HG03196 (cell line): ENCODE results near the gene NHERF1.

ENCODE experiments used
- ATAC-seq: cut with Tn5 transposase; IDR thresholded peaks from one replicate; pipeline ENCODE4 v1.9.1; 2021; ENCODE audit not compliant: unreplicated experiment

NHERF1 gene

DNA sequence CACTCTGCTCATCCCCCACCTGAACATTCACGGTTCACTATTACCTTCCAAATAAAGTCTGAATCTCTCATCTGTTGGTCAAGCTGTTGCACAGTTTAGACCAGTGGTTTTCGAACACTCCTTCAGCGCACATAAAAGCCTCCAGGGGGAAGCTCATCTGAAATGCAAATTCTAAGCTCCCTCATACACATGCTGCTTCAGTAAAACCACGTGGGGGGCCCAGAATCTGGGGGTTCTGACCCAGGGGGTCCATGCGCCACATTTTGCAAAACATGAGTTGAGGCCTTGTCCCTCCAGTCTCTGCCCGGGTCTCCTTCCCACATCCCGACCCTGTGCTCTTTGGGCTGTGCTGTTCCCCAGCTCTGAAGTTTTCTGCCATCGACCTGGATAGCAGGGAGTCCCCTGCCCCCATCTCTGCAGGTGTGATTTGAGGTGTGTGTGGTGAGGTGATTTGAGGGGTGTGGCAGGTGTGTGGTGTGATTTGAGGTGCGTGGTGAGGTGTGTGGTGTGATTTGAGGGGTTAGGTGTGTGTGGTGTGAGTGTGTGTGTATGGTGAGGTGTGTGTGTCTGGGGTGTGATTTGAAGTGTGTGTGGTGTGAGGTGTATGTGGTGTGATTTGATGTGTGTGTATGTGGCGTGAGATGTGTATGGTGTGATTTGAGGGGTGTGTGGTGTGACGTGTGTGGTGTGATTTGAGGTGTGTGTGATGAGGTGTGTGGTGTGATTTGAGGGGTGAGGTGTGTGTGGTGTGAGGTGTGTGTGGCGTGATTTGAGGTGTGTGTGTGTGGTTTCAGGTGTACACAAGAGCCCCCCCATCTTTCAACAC is 16.2 kb upstream of the NHERF1 start:
- no peak for ATAC-seq

DNA sequence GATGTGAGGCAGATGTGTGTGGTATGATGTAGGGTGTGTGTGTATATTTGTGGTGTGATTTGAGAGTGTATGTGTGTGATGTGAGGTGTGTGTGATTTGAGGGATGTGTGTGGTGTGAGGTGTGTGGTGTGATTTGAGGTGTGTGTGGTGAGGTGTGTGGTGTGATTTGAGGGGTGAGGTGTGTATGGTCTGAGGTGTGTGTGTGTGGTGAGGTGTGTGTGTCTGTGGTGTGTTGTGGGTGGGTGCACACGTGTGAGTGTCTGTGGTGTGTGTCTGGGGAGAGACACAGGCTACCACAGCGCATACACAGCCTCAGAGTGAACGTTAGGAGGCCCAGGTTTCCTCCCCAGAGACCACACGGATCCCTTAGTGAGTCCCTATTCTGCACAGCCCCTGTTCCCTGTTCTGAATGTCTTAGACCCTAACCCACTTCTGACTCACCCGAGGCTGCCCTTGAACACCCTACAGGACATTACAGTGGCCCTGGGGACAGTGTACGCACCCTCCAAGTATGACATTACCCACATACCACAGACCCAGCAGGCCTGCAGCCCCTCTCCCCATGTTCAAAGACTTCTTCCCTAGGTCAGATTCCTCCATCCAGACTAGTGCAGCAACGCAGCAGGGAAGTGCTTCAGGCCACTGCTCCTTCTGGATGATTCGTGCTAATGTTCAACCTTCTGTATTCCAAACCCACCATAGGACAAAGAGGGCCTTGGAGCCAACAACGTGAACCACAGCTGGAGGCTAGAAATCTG is 14.9 kb upstream of the NHERF1 start:
- ATAC-seq = no peak

- no peak for ATAC-seq
Observed at GRCh38 chr17:74734256-74734655, 14.2 kb upstream of the NHERF1 start.

DNA sequence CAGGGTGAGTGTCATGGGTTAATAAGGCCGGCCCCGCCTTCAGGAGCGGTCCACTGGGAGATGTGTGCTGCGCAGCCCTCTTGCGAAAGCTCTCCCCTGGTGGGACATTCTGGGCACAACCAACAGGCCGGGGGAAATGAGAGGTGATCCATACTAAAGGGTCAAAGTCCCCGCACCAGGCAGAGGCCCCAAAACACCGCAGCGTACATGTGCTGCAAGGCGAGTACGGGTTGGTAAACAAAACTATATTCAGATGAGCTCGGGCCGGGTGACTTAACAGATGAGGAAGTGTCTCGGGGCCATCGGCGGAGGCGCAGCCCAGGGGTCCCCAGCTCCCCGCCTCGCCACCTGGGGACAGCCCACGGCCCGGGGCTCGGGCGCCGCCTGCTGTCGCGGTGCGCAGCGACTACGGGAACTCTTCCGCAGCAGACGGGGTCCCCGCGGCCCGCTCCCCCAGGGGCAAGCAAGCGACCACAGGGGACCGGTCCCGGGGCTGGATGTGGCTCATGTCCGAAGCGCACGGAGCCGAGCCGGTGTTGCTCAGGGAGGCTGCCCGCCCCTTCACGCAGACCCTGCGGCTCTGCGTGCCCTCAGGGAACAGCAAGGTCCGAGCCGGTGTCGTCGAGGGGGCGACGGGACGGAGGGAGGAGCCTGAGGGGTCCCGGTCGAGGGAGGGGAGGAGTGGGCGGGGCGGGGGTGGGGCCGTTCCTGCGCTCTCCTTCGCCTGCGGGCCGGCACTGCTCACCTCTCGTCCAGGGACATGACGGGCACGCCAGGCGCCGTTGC is 11.7 kb upstream of the NHERF1 start, which contains the start of gene RAB37:
Gene RAB37, plus strand, starts transcription at position 744 of the 786 bp plus-strand sequence. Its CDS starts 17 bp downstream, at position 761.
- ATAC-seq = peak; percentile 33

GRCh38 chr17:74737299-74738050 is 11.0 kb upstream of the NHERF1 start:
- no peak for ATAC-seq

DNA sequence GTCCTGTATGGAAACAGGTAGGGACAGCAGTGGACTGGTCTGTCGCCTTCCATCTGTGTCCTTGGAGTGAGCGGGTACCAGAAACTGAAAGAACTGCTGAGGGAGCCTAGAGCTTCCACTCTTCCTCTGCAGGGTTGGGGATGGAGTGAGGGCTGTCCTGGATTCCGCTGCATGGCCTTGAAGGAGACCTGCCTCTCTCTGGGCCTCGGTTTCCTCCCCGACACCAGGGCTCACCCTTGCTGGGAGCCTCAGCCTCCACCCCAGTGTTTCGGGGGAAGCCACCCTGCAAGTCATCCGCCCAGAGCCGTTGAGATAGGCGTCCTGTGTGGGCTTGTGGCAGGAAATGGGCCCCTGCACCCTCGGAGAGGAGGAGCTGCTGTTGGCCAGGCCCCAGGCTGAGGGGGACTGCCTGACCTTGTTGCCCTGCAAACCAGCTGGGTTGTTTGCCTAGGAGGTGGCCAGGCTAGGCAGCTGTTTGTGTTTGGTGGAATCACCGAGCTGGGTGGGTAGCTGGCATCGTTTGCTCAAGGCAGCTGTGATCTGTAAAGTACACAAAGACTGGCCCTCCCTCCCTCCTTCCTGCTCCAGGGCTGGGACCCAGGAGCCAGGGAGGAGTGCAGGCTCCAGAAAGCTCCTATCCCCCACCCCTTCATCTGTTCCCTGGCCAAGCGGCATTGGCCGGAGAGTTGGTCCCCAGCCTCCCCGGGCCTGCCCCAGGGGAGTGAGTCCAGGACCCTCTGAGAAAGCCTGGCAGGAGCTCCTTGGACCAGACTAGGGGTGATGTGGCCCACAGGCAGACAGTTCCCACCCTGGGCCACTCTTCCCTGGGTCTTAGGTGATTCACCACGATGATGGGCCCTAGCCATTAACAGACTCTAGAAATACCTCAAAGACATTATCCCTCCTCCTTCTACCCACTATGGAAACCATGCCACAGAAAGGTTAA is 10.1 kb upstream of the NHERF1 start:
- ATAC-seq = peak; percentile 39

GRCh38 chr17:74739227-74739831 is 9.1 kb upstream of the NHERF1 start:
- no peak for ATAC-seq

DNA sequence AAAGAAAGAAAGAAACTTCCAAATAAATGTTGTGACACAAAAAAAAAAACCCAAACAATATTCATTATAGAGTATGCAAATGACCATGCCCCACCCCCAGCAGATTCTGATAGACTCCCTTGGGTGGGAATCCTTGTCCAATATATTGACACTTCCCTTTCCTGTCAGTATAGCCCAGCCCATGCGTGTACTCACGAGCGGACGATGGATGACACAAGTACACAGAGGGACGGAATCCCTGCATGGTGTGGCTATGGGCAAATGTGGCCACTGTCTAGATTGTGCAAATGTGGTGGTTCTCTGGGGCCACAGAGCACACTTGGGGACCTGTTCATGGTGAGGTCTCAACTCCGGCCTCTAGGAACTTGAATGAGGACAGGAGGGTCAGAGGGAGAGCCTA is 8.3 kb upstream of the NHERF1 start:
- ATAC-seq = no peak

DNA sequence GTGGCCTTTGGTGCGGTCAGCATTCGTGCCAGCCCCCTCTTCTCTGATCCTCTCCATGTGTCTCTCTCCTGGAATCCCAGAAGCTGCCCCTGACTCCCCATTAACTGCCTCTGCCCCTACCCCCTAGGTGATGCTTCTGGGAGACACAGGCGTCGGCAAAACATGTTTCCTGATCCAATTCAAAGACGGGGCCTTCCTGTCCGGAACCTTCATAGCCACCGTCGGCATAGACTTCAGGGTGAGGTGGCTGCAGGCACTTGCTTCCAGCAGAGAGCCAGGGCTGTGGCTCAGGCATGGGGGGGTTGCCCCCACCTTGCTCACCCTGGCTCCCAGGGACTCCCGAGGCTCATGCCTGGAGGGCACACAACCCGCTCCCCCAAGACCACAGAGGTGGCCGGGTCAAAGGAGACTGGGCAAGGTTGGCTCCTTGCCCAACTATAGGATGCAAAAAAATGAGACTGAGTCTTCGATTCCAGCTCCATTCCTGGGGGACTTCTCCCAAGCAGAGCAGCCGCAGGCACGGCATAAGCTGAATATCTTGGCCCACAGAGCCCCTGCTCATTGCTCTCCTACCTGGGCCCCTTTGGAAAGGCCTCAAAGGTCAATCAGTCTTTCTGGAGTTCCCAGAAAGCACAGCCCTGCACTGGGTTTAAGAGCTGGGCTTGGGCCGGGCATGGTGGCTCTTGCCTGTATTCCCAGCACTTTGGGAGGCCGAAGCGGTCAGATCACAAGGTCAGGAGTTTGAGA is 7.6 kb upstream of the NHERF1 start:
- ATAC-seq = no peak

DNA sequence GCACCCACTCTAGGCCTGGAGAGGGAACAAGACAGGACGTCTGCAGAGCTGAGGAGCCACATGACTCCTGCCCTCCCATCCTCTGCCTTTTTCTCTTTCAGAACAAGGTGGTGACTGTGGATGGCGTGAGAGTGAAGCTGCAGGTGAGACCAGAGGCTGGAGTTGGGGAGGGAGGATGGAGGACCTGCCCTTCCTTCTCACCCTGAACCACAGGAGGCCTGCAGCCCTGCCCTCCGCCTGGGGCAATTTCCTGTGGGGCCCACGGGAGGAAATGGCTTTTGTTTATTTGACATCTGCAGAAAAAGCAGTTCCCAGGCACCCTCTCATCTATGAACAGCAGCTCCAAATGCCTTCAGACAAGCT is 6.3 kb upstream of the NHERF1 start:
- ATAC-seq = no peak

DNA sequence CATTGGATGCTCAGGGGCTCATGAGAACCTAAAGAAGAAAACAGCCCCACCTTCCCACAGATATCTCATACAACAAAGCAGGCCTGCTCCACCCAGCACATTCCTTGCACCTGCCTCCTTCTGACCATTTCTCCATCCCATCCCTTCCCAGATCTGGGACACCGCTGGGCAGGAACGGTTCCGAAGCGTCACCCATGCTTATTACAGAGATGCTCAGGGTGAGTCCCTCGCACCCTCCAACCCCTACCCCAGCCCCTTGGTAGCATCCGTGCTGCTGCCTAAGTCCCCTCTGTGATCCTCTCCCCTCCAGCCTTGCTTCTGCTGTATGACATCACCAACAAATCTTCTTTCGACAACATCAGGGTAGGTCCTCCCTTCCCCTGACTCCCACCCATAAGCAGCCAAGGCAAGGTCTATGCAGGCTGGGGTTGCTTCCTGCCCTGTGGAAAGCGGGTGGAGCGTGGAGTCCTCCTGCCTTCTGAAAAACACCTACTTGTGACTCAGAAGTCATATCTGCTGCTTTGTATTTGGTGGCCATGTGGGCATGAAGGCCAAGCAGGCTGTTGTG is 5.4 kb upstream of the NHERF1 start:
- no peak for ATAC-seq

DNA sequence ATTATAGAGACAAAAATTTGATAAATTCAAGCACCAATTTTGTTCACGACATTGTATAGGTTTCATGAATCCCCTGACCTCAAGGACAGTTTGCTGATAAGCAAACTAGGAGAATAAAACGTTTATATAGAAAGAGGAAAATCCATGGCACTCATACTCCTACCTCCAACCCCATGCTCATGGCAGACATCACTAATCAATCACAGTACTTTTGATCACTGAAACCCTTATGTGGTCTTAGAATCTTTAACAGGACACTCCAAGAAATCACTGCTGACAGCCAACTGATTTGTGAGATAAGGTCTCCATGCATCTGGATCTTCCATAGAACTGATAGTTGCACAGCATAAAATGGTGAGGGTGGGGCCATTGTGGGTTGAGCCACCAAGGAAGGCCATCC is 4.7 kb upstream of the NHERF1 start:
- no peak for ATAC-seq

- no peak for ATAC-seq
Observed at GRCh38 chr17:74744349-74744713, 4.1 kb upstream of the NHERF1 start.

DNA sequence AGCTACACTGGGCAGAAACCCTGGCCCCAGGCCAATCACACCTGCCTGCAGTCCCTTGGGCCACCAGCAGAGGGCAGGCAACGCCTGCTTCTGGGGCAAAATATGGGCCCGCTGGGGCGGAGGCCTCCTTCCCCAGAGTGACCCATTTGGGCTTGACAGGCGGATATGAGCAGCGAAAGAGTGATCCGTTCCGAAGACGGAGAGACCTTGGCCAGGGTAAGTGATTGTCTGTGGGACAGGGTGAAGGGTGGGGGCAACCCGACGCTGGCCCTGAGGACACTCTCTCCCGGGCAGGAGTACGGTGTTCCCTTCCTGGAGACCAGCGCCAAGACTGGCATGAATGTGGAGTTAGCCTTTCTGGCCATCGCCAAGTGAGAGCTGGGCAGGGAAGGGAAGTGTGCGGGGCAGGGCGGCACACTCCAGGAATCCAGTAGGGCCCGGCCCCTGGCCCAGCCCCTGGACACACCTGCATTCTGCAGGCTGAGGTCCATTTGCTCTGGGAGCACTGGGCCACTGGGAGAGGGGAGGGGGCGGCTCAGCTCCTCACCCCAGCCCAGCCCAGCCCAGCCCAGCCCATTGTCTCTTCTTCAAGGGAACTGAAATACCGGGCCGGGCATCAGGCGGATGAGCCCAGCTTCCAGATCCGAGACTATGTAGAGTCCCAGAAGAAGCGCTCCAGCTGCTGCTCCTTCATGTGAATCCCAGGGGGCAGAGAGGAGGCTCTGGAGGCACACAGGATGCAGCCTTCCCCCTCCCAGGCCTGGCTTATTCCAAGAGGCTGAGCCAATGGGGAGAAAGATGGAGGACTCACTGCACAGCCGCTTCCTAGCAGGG is 3.5 kb upstream of the NHERF1 start:
- ATAC-seq = no peak

- ATAC-seq = no peak
Observed at GRCh38 chr17:74745548-74746177, 2.8 kb upstream of the NHERF1 start.

DNA sequence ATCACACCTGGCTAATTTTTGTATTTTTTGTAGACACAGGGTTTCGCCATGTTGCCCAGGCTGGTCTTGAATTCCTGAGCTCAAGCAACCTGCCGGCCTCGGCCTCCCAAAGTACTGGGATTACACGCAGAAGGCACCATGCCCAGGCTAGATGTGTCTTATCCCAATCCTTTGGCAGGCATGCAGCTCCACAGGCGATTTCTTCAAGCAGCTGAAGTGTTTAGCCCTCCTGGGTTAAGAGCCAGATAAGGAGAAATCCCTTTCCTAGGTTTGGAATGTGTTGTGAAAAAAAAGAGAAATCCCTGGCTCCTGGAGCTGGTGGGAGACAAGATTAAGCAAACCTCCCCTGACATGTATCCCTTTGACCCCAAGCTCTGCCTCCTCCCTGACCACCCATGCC is 2.1 kb upstream of the NHERF1 start:
- ATAC-seq = no peak

DNA sequence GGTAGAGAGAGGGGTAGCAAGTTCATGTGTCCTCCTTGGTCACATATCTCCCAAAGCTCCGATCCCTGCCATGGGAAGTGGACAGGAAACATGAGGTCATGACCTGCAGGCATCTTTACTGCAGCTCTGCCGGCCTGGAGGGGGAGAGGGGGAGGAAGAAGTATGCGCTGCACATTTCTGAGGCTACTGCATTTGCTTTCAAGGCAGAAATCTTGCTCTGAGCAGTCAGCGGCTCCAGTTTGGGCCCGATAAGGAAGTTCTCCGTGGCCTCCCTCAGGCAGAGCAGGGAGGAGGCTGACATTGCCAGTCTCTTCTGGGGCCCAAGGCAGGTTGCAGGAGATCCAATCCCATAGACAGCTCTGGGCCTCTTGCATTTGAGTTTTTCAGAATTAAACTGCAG is 1.5 kb upstream of the NHERF1 start:
- ATAC-seq = no peak
